HUES64 (cell line): Measurements from ENCODE around the gene ENOX2.

Experiments
- H3K27ac ChIP-seq: 2 replicates; pipeline ENCODE4 v1.7.0; 2013; ENCODE audit warnings: low read depth, low read length, inconsistent platforms
- H3K27me3 ChIP-seq: 2 replicates; pipeline ENCODE4 v1.6.1; 2013; ENCODE audit warnings: mild to moderate bottlenecking, low read length; ENCODE audit not compliant: insufficient read depth
- H3K36me3 ChIP-seq: 2 replicates; pipeline ENCODE4 v1.6.1; 2013; ENCODE audit warnings: mild to moderate bottlenecking, low read length; ENCODE audit not compliant: insufficient read depth
- H3K4me1 ChIP-seq: 2 replicates; pipeline ENCODE4 v1.6.1; 2013; ENCODE audit warnings: mild to moderate bottlenecking, low read length, moderate library complexity; ENCODE audit not compliant: insufficient read depth
- H3K4me3 ChIP-seq: 2 replicates; pipeline ENCODE4 v1.5.1; 2013; ENCODE audit warnings: mild to moderate bottlenecking, low read length, moderate library complexity
- H3K9ac ChIP-seq: 2 replicates; pipeline ENCODE4 v1.6.1; 2013; ENCODE audit warnings: mild to moderate bottlenecking, low read depth, low read length
- H3K9me3 ChIP-seq: 2 replicates; pipeline ENCODE4 v1.6.1; 2013; ENCODE audit warnings: low read depth, low read length; ENCODE audit not compliant: insufficient read depth
- WGBS: fragments of 150-250, 120-280 bp; methylation state at CpG from one replicate; pipeline ENCODE4 v1.1.7; 2013; ENCODE audit warnings: missing lambda C conversion rate; 5-methylcytosine and 5-hydroxymethylcytosine counted together

Gene ENOX2

GRCh38 chrX:130909469-130910136, 6.6 kb upstream of the ENOX2 start:
- Histone ChIP-seq H3K27me3 (no peaks in the 10 kb centered on the region), H3K9me3 (no peaks in the 10 kb centered on the region)
- WGBS, result 94% methylated on average over 2 of the region's 2 CpGs

GRCh38 chrX:130906776-130907175, 3.8 kb upstream of the ENOX2 start:
- Histone ChIP-seq H3K9ac (no peak overlapping the region), H3K27ac (no peak overlapping the region), H3K36me3 (no peaks in the 10 kb centered on the region), H3K4me3 (no peak overlapping the region), H3K4me1 (no peaks in the 10 kb centered on the region), H3K9me3 (no peaks in the 10 kb centered on the region), H3K27me3 (no peaks in the 10 kb centered on the region)
- WGBS, result 81% methylated on average over 1 of the region's 1 CpG

More at GRCh38 chrX:130909469-130910136, 6.6 kb upstream of the ENOX2 start:
- Histone ChIP-seq H3K4me3 (no peak overlapping the region), H3K36me3 (no peaks in the 10 kb centered on the region), H3K4me1 (no peaks in the 10 kb centered on the region), H3K9ac (no peak overlapping the region), H3K27ac (no peak overlapping the region)

- H3K27ac ChIP-seq, result no peak overlapping the region
- H3K4me1 ChIP-seq, result no peaks in the 10 kb centered on the region
- H3K27me3 ChIP-seq, result no peaks in the 10 kb centered on the region
Observed at GRCh38 chrX:130902446-130902782, 595 bp downstream of the ENOX2 start.

GRCh38 chrX:130896802-130897501, 6.1 kb downstream of the ENOX2 start:
- H3K36me3 ChIP-seq, result no peaks in the 10 kb centered on the region
- no peak overlapping the region for H3K4me3 ChIP-seq
- no peaks in the 10 kb centered on the region for H3K27me3 ChIP-seq
- H3K27ac ChIP-seq, result no peak overlapping the region
- H3K9ac ChIP-seq, result no peak overlapping the region
- WGBS, result 94% methylated on average over 8 of the region's 9 CpGs
- no peaks in the 10 kb centered on the region for H3K4me1 ChIP-seq
- H3K9me3 ChIP-seq, result no peaks in the 10 kb centered on the region

More at GRCh38 chrX:130902446-130902782, 595 bp downstream of the ENOX2 start:
- 0% methylated on average over 8 of the region's 11 CpGs for WGBS
- H3K9ac ChIP-seq, result peak overlapping the region; percentile 33; the same call in 1 of the 2 replicates
- H3K36me3 ChIP-seq, result no peaks in the 10 kb centered on the region
- H3K9me3 ChIP-seq, result no peaks in the 10 kb centered on the region
- peak overlapping the region; percentile 79 for H3K4me3 ChIP-seq

- Histone ChIP-seq H3K9me3 (no peaks in the 10 kb centered on the region), H3K36me3 (no peaks in the 10 kb centered on the region), H3K4me3 (no peak overlapping the region), H3K4me1 (no peaks in the 10 kb centered on the region), H3K9ac (no peak overlapping the region), H3K27ac (no peak overlapping the region), H3K27me3 (no peaks in the 10 kb centered on the region)
- 100% methylated on average over 1 of the region's 1 CpG for WGBS
Observed at GRCh38 chrX:130896026-130896425, 7.0 kb downstream of the ENOX2 start.

DNA sequence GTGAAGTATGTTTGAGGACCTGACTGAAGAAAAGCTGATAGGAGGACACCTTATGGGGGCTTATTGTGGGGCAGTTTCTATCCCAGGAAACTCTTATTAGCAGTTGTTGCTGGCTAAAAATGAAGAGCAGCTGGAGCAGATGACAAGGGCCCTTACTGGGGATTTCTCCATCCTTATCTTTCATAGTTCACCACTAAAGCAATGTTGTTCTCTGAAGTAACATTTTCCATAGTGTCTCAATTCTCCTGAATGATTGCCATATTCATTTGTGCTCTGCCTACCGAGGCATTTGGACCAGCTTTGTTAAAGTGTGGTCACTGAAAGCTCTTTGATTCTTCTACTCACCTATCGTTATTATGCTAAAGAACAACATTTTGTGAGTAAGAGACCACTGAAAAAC, 7.7 kb downstream of the ENOX2 start:
- 93% methylated on average over 1 of the region's 2 CpGs for WGBS
- Histone ChIP-seq H3K4me3 (no peak overlapping the region), H3K27me3 (no peaks in the 10 kb centered on the region), H3K27ac (no peak overlapping the region), H3K4me1 (no peaks in the 10 kb centered on the region), H3K9ac (no peak overlapping the region), H3K9me3 (no peaks in the 10 kb centered on the region), H3K36me3 (no peaks in the 10 kb centered on the region)

GRCh38 chrX:130893356-130894085, 9.5 kb downstream of the ENOX2 start:
- no peak overlapping the region for H3K4me3 ChIP-seq
- peaks cover 5% of the 10 kb centered on the region; the same call in 1 of the 2 replicates for H3K4me1 ChIP-seq
- no peaks in the 10 kb centered on the region for H3K27me3 ChIP-seq
- H3K36me3 ChIP-seq, result no peaks in the 10 kb centered on the region
- WGBS, result 84% methylated on average over 4 of the region's 4 CpGs
- no peak overlapping the region for H3K27ac ChIP-seq
- no peaks in the 10 kb centered on the region for H3K9me3 ChIP-seq
- H3K9ac ChIP-seq, result no peak overlapping the region

- no peaks in the 10 kb centered on the region for H3K9me3 ChIP-seq
- H3K27ac ChIP-seq, result no peak overlapping the region
- H3K4me3 ChIP-seq, result no peak overlapping the region
- no peak overlapping the region for H3K9ac ChIP-seq
- WGBS, result 89% methylated on average over 6 of the region's 6 CpGs
- H3K36me3 ChIP-seq, result no peaks in the 10 kb centered on the region
- H3K4me1 ChIP-seq, result peaks cover 5% of the 10 kb centered on the region; the same call in 1 of the 2 replicates
- H3K27me3 ChIP-seq, result no peaks in the 10 kb centered on the region
Observed at GRCh38 chrX:130887376-130887775, 15.6 kb downstream of the ENOX2 start.

DNA sequence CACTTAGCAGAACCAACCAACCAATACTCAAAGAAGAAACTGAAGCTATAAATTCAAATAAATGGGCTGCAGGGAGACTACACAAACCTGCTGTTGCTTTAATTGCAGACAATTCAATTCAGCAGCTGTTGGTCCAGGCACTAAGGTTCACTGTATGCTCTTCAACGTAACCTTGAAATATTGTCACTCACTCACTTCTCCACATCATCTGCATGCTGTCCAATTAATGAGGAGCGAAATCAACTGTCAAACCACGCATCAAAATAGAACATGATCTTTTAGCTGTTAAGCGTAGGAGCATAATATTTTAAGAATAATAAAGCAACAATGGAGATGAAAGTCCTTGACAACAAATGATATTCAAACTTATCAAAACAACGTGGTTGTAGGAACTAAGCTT, 17.0 kb downstream of the ENOX2 start:
- no peaks in the 10 kb centered on the region for H3K27me3 ChIP-seq
- 82% methylated on average over 3 of the region's 5 CpGs for WGBS

DNA sequence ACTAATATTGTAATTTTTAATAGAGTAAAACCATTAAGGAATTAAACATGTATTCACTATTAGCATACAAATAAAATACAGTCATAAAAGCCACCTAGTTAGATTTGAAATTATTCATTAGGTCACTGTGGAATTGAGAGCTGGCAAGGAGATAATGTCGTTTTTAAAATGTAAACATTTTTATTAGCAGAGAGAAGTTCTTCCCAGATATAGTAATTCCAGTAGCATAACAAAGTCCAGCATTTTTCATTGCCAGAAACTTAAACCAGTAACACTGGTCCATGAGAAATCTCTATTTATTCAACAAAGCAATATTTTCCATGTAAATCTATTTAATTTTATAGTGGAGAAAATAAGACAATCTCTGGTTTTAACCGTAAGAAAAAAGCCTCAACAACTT, 17.5 kb downstream of the ENOX2 start:
- Histone ChIP-seq H3K36me3 (no peaks in the 10 kb centered on the region), H3K27me3 (no peaks in the 10 kb centered on the region), H3K27ac (no peak overlapping the region), H3K9me3 (no peaks in the 10 kb centered on the region), H3K9ac (no peak overlapping the region), H3K4me1 (peaks cover 5% of the 10 kb centered on the region; the same call in 1 of the 2 replicates), H3K4me3 (no peak overlapping the region)
- WGBS, result 100% methylated on average over 1 of the region's 2 CpGs

More for the DNA sequence above, 17.0 kb downstream of the ENOX2 start:
- Histone ChIP-seq H3K4me3 (no peak overlapping the region), H3K27ac (no peak overlapping the region), H3K36me3 (no peaks in the 10 kb centered on the region), H3K9ac (no peak overlapping the region), H3K9me3 (no peaks in the 10 kb centered on the region), H3K4me1 (peaks cover 5% of the 10 kb centered on the region; the same call in 1 of the 2 replicates)

DNA sequence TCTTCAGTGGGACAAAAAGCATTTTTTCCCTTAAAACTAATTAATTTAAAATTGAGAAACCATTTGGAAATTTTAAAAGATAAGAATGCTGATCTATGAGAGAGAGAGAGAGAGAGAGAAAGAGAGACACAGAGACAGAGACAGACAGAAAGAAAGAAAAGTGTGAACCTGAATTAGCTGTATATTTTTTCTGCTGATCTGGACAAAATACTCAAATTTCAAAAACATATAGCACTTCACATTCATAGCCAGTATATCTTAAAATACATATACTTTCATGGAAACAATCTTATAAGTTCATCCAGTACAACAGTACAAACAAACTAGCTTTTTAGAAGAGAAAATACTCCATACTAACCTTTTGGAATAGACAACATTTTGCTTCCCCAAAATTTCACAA, 18.4 kb downstream of the ENOX2 start:
- no peak overlapping the region for H3K27ac ChIP-seq
- no peaks in the 10 kb centered on the region for H3K9me3 ChIP-seq
- H3K36me3 ChIP-seq, result no peaks in the 10 kb centered on the region
- H3K4me1 ChIP-seq, result peaks cover 11% of the 10 kb centered on the region
- no peak overlapping the region for H3K4me3 ChIP-seq
- no peaks in the 10 kb centered on the region for H3K27me3 ChIP-seq
- no peak overlapping the region for H3K9ac ChIP-seq
